ELR (cell line): ENCODE measurements around the gene ZMIZ1.

Source experiments
- DNase-seq: peaks from one replicate; pipeline ENCODE4 v3.0.0-alpha.2; 2015; ENCODE audit warnings: low read depth

The ZMIZ1 gene

GRCh38 chr10:79119306-79119705 is 50.5 kb downstream of the ZMIZ1 start:
- DNase-seq = no peak

DNA sequence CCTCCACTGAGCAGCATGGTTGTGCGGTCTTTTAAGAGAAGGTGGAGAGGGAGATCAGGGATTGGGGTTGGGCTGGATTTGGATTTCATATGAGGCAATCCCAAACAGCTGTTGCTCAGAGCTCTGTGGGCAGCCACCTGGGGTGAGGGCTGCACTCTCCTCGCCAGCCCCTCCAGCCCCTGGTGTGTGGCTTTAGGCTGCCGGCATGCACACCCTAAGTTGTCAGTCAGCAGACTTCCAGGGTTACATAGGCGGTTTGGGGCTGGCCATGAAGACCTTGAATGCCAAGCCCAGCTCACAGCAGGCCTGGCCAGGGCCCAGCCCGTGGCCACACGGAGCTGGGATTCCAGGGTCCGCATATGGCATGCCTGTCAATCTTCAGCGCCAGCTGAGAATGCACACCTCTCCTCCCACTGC is 54.8 kb downstream of the ZMIZ1 start:
- DNase-seq = no peak

- DNase-seq = no peak
These were observed 55.3 kb downstream of the ZMIZ1 start for GRCh38 chr10:79124066-79124465.

DNA sequence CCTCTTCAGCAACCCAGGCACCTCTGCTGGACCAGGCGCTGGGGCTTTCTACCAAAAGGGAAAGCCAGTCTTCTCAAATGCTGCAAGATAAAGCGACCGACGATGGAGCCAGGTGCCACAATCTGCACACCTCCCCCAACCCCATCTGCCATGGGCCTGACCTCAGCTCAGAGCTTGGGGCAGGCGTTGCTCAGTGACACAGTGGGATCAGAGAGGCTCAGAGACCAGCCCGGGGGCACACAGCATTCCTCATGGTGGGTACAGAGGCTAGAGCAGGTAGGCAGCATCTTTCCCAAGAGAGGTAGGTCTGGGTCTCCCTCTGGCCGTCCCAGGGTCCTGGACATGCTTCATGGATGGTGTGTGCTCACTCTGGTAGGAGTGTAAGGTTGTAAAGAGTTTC is 56.3 kb downstream of the ZMIZ1 start:
- DNase-seq = no peak

GRCh38 chr10:79126351-79127080 is 57.8 kb downstream of the ZMIZ1 start:
- no peak for DNase-seq

DNA sequence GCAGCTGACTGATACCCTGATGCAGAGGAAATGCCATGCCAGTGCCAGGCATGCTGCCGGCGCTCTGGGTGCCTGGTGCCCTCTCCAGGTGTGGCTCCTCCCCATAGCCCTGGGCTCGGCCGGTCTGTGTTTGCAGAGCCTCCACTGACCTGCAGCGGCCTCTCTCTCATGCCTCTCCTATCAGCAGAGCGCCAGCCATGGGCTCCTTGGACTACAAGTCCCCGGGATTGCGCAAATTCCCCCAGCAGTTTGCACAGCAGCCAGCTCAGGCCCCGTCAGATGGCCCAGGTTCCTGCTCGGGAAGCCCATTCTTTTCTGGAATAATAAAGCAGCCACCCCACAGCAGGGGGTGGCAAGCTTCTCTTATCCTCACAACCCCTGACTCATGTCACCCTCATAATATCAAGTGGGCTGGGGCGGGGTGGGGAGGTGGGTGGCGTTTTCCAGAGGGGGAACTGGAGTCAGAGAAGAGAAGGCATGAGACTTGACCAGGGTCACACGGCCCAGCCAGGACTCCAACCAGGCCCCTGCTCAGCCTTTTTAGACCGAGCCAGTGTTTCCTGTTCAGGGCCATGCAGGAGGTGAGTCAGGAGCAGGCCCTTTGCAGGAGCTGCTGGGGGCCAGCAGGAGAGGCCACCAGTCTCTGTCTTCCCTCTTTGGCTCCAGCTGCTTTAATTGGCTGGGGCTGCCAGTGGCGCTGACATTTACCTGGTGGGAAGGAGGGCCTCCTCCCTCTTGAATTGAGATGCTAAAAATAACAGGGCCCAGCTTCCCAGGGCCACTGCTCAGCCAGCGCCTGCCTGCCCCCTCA is 58.6 kb downstream of the ZMIZ1 start:
- peak; percentile 84 for DNase-seq

DNA sequence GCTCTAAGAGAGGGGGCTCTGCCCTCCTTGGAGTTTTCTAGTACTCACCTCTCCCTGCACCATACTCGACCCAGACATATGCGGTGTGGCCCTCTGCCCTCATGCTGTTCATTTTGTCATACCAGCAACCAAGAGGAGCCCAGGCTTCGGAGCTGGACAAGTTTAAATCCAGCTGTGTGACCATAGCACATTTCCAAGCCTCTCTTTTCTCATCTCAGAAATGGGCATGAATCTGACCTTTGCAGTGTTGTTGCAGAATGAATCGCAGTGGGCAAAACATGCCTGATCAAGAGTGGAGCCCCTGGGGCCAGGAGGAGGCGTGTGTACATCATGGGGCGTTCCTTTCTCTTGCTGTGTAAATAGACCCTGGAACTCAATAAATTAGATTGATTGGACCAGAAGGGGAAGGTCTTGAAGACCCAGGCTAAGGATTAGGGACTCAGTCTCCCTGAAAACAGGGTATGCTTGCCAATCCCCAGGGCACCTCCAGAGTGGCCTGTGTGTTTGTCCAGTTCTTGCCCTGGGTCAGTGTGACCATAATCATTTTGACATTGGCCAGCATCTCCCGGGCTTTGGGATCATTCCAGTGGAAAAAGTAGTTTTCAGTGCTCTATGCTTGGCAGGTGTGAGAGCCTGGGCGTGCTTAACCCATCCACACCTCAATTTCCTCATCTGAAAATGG is 59.6 kb downstream of the ZMIZ1 start:
- DNase-seq = no peak

DNA sequence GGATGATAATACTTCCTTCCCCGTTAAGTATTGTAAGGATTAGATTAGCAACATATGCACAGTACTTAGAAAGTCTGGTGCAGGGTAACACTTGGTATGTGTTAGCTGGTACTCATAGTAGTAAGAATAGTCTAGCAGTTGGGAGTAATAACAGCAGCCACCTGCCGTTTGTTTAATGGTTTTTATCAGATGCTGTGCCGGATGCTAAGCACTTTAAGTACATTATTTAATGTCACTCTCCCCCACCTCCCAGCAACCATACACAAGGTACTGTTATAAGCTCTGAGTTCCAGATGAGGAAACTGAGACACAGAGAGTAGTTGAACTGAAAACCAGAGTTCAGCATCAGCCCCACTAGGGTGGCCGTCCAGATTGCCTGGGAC is 60.1 kb downstream of the ZMIZ1 start:
- DNase-seq = no peak

GRCh38 chr10:79129361-79129997 is 60.7 kb downstream of the ZMIZ1 start:
- DNase-seq = peak; percentile 75

DNA sequence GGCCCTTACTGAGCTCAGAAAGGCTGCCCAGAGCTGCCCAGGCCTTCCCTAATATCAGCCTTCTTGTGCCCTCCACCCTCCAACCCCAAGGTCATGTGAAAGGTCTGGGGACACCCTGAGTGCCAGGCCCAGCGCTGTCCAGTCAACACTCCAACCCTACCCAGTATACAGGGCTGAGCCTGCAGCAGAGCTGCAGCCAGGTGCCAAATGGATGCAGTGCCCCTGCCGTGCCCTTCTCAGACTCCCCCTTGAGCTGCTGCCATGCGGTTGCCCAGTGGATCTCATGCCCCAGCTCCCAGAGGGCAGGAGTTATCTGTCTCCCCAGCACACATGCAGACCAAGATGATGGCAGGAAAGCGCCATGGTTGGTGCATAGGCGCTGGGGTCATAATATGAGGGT is 61.5 kb downstream of the ZMIZ1 start:
- DNase-seq = no peak

DNA sequence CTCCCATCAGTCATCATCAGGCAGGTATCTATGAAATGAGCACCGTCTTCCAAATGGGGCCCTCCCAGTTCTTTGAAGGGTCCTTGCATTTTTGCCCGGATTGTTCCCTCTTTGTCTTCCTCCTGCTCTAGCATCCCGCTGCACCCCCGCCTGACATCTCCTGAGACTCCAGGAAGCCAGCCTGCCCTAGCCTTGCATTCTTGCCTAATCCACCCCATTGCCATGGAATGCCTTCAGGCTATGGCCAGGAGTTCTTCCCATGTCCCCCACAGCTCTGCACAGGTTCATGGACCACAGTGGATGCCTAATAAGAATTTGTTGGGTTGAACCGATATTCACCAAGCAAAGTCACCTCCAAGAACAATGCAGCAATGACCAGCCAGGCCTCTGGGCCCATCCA is 62.1 kb downstream of the ZMIZ1 start:
- no peak for DNase-seq

DNA sequence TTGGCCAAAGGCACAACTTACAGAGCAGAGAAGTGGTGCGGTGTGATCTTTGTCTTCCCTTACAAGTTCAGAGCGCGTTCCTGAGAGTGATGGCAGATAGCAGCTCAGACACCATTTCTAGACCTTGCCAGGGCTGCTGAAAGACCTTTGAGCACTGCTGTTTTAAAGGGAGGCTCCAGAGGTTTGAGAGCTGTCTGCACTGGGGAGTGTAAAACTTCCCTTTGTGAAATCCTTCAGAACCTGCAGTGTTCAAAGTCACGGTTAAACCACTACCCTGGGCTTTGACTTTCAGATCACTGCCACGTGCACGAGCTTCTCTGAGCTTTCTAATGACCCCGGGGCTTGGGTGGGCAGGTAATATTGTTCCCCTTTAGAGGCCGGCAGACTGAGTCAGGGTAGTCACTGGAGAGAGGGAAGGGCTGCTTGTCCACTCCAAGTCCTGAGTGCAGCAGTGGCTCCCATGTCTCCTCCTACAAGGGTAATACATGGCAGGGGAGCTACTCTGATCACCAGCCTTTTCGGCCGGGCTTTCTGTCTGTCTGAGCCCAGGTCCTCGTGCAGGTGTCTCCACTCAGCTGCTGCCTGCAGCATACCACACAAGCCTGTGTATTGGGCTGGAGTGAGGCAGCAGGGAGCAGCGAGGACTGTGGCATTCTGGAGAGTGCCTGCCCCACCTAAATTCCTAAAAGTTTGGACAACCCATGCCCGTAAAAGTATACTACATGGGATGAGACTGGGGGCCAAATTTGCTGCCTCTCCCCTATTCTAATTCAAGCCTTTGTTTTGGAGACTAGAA is 63.3 kb downstream of the ZMIZ1 start:
- no peak for DNase-seq

DNA sequence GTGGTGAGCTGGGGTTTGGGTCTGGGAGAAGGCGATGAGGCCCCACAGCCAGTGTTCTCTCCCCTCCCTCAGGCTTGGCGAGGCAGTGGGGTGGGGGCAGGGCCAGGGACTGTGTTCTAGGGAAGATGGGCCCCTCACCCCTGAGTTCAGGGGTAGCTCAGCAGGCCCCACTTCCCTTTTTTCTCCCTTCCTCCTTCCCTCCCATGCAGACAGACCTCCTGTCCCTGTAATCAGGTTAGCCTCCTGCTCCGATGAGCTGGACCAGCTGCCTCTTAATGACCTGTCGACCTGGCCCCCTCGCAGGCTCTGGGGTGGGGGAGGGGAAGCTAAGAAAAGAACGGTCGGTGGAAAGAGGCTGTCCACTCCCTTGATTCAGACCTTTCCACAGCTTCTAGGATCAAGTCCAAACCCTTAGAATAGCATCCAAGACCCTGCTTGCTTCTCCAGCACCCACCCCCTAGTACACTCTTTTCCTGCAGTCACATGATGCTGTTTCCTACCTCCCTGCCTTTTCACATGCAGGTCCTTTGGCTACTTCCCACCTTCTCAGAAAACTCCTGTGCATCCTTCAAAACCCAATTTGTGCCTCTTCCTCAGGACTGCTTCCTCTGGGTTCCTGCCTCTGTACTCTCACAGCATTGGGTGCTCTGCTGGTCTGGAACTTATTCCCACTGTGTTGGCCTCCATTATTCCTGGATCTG is 64.1 kb downstream of the ZMIZ1 start:
- DNase-seq = no peak

DNA sequence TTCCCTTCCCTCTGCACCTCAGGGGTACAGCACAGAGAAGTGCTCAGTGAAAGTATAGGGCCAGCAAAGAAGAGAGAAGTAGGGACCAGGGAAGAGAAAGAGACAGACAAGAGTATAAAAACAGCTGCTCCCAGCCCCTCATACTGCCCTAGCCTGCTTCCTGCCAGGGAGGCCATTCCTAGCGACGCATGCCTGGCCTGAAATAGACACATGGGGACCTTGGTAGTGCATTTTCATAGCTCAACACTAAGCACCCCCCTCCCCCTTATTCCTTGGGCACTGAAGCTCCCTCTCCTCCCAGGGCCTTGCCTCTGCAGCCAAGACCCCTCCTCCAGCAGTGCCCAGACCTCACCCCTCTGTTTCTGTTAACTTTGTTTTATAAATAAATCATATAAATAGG is 64.7 kb downstream of the ZMIZ1 start:
- no peak for DNase-seq

- DNase-seq = no peak
These were observed 67.0 kb downstream of the ZMIZ1 start for GRCh38 chr10:79135790-79136189.

GRCh38 chr10:79136236-79137005 is 67.7 kb downstream of the ZMIZ1 start:
- no peak for DNase-seq

- peak; percentile 54 for DNase-seq
These were observed 68.6 kb downstream of the ZMIZ1 start for GRCh38 chr10:79137300-79137756.

DNA sequence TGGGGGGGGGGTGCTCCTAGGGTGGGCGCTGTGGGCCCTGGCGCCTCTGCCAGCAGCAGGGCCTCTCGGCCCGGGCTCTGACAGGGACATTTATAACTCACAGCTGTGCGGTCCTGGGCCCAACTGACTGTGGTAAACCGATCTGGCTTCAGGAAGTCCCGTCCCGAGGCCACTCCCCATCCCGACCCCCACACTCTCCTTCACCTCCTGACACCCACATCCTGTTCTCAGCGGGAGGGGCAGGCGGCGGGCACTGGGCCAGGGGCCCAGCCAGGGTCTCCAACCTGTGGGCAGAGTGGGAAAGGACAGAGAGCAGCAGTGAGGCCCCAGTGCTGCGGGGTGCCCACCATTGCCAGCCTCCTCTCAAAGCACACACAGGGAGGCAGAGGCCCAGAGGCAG is 69.1 kb downstream of the ZMIZ1 start:
- DNase-seq = peak; percentile 60

- no peak for DNase-seq
These were observed 69.8 kb downstream of the ZMIZ1 start for GRCh38 chr10:79138449-79139123.
